ENCODE data around the gene MSRB3.

DNA sequence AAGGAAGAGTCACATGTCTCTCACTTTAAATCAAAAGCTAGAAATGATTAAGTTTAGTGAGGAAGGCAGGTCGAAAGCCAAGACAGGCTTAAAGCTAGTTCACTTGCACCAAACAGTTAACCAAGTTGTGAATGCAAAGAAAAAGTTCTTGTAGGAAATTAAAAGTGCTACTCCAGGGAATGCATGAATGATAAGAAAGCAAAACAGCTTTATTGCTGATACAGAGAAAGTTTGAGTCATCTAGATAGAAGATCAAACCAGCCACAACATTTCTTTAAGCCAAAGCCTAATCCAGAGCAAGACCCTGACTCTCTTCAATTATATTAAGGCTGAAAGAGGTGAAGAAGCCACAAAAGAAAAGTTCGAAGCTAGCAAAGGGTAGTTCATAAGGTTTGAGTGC, 193.6 kb downstream of the MSRB3 start:
- TF ChIP-seq, protein P1, sequence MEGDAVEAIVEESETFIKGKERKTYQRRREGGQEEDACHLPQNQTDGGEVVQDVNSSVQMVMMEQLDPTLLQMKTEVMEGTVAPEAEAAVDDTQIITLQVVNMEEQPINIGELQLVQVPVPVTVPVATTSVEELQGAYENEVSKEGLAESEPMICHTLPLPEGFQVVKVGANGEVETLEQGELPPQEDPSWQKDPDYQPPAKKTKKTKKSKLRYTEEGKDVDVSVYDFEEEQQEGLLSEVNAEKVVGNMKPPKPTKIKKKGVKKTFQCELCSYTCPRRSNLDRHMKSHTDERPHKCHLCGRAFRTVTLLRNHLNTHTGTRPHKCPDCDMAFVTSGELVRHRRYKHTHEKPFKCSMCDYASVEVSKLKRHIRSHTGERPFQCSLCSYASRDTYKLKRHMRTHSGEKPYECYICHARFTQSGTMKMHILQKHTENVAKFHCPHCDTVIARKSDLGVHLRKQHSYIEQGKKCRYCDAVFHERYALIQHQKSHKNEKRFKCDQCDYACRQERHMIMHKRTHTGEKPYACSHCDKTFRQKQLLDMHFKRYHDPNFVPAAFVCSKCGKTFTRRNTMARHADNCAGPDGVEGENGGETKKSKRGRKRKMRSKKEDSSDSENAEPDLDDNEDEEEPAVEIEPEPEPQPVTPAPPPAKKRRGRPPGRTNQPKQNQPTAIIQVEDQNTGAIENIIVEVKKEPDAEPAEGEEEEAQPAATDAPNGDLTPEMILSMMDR (IDR thresholded peaks at IDR 0.05), result no peak
- TF ChIP-seq POLR2A (IDR thresholded peaks at IDR 0.05) (no peak), EP300 (IDR thresholded peaks at IDR 0.05) (no peak)

Data from ovary (tissue), 3 donors.